GM23248 (cell line): ENCODE measurements around the gene DUSP11.

Source experiments
- EZH2 ChIP-seq: fragments of 200-600 bp; sonication (generic); IDR thresholded peaks from 2 replicates; pipeline ENCODE4 v1.6.1; 2018; ENCODE audit warnings: antibody characterized with exemption, mild to moderate bottlenecking; ENCODE audit not compliant: insufficient read depth, poor library complexity, severe bottlenecking
- EZH2phosphoT487 ChIP-seq: fragments of 200-600 bp; sonication (generic); IDR thresholded peaks from 2 replicates; pipeline ENCODE4 v1.6.1; 2018; ENCODE audit warnings: antibody characterized with exemption, moderate library complexity, mild to moderate bottlenecking, low read depth; ENCODE audit not compliant: insufficient read depth

- TF ChIP-seq EZH2 (no peak), EZH2phosphoT487 (no peak)
Observed at GRCh38 chr2:73776869-73777519, 2.9 kb downstream of the DUSP11 start.
